ENCODE measurements around the gene PLEKHG3.

The PLEKHG3 gene

GRCh38 chr14:64778104-64778754 lies 74.0 kb downstream of the PLEKHG3 start:
- DNase-seq (ENCODE audit: low read depth): no peak
- H3K4me3 ChIP-seq (ENCODE audit: low read depth, low read length): no peak overlapping the region
- TF ChIP-seq CTCF (IDR thresholded peaks at IDR 0.05; ENCODE audit: low read depth, low read length, missing control alignments): no peak

DNA sequence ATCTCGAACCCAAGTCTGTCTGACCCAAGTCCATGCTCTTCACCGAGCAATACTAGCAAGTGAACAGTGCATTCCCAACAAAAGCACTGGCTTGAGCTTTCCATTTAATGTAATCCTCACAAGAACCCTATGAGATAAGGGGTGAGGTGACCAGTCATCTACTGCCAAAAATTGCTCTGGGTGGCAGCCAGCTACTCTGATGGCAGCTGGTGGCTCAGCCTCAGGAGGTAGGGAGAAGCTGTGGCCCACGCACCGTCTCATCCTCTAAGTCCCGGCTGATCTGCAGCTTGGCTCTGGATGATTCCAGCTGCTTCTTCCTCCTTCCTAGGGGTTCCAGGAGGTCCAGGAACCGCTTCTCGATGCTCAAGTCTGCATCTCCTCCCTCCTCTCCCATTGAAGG lies 75.2 kb downstream of the PLEKHG3 start:
- no peak overlapping the region for H3K4me3 ChIP-seq (ENCODE audit: low read depth, low read length)
- no peak for DNase-seq (ENCODE audit: low read depth)
- no peak for TF ChIP-seq CTCF (IDR thresholded peaks at IDR 0.05; ENCODE audit: low read depth, low read length, missing control alignments)

- no peak overlapping the region for H3K4me3 ChIP-seq (ENCODE audit: low read depth, low read length)
- TF ChIP-seq CTCF (IDR thresholded peaks at IDR 0.05; ENCODE audit: low read depth, low read length, missing control alignments): no peak
- DNase-seq (ENCODE audit: low read depth): no peak
These were observed 78.0 kb downstream of the PLEKHG3 start for GRCh38 chr14:64782196-64782595.

DNA sequence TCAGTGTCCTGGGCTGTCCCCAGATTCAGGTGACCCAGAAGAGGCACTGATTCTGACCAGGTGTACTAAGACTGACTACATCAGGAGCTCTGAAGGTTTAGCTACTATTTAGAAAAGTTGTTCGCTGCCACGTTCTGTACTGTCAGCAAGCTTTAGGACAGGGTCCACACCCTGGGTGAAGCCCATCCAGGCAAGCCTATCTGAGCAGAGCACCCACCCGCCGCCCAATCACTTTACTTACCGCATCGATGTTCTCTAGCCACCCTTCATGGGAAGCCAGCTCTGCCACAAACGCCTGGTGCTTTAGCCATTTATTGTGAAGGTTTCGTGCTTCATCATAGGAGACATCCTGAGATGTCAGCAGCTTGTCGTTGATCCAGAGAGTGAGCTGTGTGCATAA lies 79.8 kb downstream of the PLEKHG3 start:
- no peak overlapping the region for H3K4me3 ChIP-seq (ENCODE audit: low read depth, low read length)
- no peak for DNase-seq (ENCODE audit: low read depth)
- no peak for TF ChIP-seq CTCF (IDR thresholded peaks at IDR 0.05; ENCODE audit: low read depth, low read length, missing control alignments)

GRCh38 chr14:64786296-64787149 lies 82.3 kb downstream of the PLEKHG3 start:
- no peak overlapping the region for H3K4me3 ChIP-seq (ENCODE audit: low read depth, low read length)
- no peak for TF ChIP-seq CTCF (IDR thresholded peaks at IDR 0.05; ENCODE audit: low read depth, low read length, missing control alignments)
- no peak for DNase-seq (ENCODE audit: low read depth)

GRCh38 chr14:64787619-64788018 lies 83.4 kb downstream of the PLEKHG3 start:
- H3K4me3 ChIP-seq (ENCODE audit: low read depth, low read length): no peak overlapping the region
- no peak for DNase-seq (ENCODE audit: low read depth)
- no peak for TF ChIP-seq CTCF (IDR thresholded peaks at IDR 0.05; ENCODE audit: low read depth, low read length, missing control alignments)

All from GM12864 (cell line).